ENCODE data around the gene FGF22.
A peak's percentile ranks its signal among the peaks of the same experiment; 100 is the strongest.
"Not testable (repeated sequence)": the region's sequence is repeated elsewhere in the genome, so short reads cannot be mapped to it uniquely, and the experiment has no call there.

Gene FGF22

DNA sequence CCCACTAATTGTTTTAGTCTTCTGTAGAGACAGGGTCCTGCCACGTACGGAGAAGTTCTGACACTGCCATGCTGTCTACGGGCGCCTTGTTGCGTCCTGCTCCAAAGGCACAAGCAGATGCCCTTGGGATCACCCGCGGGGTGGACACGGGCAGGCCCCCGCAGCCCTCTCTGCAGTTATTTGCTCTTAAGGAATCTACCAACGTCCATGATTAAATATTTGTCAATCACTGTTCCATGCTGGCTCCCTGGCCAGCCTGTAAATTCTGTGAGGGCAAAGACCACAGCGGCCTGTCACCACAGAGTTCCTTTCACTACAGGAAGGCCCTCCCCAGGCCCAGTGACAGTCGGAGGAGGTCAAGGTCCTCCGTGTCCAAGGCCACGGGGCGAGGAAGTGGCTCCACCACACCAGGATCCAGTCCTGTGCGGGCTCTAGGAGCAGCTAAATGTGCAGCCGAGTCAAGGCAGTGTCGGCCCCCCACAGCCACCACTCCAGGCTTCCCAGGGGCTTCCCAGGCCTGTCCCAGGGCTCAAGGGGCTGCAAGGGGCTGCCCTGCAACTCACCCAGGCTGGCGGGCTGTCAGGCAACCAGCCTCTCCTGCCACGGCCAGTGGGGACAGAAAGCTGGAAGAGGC lies 21.2 kb downstream of the FGF22 start:
- no peak for DNase-seq (ENCODE audit: low read depth)

DNA sequence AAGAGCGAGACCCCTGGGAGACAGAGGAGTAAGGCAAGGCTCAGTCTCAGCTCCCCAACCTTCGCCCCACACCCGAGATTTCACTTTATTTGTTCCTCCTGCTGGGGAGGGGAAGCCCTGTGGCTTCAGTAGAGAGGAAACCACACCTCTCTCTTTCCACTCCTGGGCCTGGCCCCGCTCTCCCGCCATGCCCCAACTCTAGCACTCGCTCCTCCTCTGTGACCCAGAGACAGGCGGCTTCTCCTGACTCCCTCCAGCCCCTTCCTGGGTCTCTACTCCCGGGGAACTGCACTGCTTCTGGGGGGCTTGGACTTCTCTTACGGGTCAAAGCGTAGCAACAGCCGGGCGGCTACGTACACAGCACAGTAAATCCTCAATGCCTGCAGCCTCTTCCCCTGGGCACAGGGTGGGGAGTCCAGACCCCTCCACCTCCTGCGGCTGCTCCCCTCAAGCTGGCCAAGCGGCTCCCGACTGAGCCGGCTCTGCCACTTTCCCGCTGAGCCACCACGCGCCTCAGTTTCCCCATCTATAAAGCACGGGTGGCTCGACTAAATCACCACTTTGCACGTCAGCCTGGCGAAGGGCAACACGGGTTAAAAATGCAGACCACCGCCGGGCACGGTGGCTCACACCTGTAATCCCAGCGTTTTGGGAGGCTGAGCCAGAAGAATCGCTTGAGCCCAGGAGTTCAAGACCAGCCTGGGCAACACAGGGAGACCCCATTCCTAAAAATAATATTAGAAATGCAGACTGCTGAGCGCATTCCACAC lies 21.9 kb downstream of the FGF22 start:
- DNase-seq (ENCODE audit: low read depth) = peak; percentile 53

DNA sequence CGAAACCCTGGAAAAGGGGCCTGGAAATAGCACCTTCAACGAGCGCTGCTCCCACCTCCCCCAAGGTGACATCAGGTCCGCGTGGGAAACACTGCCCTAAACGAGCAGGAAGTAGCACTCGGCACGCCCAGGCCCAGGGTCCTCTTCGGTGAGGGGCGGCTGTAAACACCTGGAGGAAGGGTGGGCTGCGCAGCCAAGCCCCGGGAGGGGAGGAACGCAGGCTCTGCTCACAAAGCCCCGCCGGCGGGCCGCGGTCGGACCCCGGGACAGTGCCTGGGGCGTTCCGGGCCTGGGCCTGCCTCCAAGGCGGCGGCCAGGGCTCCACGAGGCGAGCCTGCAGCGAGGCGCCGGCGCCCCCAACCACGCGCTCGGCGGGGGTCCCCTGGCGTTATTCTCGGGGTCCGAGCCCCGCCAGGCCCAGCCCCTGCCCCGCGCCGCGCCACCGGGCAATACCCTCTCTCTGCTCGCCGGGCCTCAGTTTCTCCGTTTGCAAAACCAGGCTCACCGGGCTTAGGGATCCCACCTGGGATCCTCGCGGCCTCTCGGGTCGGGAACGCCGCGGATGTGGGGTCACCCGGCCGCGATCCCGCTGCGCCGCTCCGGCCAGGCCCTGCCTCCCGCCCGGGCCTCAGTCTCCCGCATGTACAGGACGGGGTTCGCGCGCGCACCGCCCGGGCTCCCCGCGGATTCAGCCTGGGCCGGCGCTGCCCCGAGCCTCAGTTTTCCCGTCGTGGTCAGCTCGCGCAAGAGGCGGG lies 22.7 kb downstream of the FGF22 start:
- DNase-seq (ENCODE audit: low read depth) = peak; percentile 64

DNA sequence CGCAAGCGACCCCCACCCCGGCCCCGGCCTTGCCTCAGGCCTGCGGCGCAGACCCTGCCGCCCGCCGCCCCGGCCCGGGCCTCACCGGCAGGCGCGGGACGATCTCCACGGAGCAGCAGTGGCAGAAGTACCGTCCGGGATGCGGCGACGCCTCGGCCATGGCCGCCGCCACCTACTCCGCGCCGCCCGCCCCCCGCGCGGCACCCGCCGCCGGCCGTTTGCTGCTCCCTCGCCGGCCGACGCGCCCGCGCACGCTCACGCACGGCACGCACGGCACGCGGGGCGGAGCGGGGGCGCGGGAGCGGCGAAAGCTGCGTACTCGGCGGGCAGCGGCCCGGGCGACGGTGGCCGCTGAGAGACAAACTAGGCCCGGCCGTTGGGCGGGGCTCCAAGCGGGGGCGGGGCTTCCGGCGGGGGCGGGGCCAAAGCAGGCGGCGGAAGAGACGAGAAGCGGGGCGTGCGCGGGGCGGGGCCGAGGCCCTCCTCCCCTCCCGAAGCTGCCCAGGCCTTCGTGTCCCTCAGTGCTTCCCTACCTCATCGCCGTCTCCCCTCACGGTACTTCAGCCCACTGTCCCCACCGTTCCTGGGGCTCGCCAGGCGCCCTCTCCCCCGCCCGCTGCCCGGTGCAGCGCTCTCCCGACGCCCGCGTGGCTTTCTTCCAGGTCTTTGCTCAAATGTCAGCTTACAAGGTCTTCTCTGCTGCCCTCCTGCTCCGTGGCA lies 23.4 kb downstream of the FGF22 start, which contains the start of gene RNF126:
Gene RNF126, minus strand, starts transcription at position 253 of the 720 bp plus-strand sequence. Its CDS starts 93 bp downstream, at position 160.
- peak; percentile 94 for DNase-seq (ENCODE audit: low read depth)

DNA sequence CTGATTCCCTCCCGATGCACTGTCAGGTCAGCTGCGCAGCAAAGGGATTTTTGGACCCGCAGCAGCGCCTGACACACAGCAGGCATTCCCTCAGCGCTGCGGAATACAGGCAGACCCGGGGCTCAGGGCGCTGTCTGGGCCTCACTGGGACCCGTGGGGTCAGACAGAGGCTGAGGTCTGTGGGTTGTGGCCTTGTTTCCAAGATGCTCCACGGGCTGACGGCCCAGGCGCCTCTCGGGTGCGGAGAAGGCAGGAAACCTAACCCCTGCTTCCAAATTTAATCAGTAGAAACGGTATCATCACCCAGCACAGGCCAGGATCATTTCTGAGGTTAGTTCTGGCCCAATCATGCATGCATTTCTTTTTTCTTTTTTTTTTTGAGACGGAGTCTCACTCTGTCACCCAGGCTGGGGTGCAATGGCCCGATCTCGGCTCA lies 24.0 kb downstream of the FGF22 start:
- no peak for DNase-seq (ENCODE audit: low read depth)

DNA sequence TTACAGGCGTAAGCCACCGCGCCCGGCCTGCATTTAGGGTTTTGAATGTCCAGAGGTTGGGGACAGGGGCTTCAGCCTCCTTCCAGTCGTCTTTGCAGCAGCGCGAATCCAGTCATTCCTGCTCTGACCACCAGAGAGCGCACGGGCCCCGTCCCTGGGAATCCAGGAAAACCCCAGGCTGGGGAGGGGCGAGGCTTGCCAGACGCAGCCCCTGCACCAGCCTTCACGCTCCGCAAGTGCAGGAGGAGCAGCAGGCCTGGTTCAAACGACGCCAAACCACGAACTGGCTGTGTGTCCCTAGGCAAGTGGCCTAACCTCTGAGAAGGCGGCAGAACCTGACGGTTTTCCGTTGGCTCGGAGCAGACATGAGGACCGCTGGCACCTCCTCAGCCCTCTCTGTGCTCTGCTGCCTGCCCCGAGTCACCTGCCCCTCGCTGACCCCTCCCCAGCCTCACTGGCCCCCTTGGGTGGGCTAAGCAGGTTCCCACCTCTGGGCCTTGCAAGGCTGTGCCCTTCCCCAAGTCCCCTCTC lies 25.3 kb downstream of the FGF22 start:
- DNase-seq (ENCODE audit: low read depth) = peak; percentile 67

DNA sequence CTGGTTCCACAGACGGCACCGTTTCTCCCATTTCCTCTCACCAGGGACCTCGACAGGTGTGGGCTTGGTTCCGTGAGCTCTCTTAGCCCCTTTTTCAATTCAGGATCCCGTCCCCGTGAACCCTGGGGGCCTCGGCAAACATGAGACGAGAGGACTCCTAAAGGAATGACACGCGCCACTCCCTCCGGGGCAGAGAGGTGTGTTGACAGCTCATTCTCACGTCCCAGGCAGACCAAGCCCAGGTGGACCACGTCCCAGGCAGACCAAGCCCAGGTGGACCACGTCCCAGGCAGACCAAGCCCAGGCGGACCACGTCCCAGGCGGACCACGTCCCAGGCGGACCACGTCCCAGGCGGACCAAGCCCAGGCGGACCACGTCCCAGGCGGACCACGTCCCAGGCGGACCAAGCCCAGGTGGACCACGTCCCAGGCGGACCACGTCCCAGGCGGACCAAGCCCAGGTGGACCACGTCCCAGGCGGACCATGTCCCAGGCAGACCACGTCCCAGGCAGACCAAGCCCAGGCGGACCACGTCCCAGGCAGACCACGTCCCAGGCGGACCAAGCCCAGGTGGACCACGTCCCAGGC lies 27.4 kb downstream of the FGF22 start:
- not testable (repeated sequence) for DNase-seq (ENCODE audit: low read depth)

DNA sequence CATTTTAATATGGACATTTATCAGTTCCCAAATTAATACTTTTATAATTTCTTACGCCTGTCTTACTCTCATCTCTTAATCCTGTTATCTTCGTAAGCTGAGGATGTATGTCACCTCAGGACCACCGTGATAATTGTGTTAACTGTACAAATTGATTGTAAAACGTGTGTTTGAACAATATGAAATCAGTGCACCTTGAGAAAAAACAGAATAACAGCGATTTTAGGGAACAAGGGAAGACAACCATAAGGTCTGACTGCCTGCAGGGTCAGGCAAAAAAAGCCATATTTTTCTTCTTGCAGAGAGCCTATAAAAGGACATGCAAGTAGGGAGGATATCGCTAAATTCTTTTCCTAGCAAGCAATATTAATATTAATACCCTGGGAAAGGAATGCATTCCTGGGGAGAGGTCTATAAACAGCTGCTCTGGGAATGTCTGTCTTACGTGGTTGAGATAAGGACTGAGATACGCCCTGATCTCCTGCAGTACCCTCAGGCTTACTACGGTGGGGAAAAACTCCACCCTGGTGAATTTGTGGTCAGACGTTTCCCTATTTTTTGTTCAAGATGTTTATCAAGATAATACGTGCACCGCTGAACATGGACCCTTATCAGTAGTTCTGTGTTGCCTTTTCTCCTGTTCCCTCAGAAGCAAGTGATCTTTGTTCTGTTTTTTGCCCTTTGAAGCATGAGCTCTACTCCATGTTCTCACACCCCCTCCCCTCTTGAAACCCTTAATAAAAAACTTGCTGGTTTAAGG lies 29.2 kb downstream of the FGF22 start:
- not testable (repeated sequence) for DNase-seq (ENCODE audit: low read depth)

DNA sequence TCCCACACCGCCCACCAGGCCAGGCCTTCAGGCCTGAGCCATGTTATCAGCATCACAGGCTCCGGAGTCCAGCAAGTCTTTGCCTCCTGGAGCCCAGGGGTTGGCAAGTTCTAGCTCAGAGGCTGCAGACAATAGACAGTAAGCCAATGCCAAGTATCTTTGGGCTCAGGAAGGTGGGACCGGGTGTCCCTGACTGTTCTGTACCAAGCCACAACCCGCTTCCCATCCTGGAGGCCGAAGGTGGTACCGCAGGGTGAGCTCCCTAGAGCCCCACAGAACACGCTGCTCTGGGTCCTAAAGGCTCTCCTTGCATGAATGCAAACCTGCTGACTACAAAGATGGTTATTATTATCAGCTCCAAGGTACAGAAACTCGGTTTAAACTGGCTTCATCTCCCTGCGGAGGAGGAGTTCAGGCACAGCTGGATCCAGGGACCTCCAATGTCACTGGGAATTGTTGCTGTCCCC lies 31.0 kb downstream of the FGF22 start:
- no peak for DNase-seq (ENCODE audit: low read depth)

DNA sequence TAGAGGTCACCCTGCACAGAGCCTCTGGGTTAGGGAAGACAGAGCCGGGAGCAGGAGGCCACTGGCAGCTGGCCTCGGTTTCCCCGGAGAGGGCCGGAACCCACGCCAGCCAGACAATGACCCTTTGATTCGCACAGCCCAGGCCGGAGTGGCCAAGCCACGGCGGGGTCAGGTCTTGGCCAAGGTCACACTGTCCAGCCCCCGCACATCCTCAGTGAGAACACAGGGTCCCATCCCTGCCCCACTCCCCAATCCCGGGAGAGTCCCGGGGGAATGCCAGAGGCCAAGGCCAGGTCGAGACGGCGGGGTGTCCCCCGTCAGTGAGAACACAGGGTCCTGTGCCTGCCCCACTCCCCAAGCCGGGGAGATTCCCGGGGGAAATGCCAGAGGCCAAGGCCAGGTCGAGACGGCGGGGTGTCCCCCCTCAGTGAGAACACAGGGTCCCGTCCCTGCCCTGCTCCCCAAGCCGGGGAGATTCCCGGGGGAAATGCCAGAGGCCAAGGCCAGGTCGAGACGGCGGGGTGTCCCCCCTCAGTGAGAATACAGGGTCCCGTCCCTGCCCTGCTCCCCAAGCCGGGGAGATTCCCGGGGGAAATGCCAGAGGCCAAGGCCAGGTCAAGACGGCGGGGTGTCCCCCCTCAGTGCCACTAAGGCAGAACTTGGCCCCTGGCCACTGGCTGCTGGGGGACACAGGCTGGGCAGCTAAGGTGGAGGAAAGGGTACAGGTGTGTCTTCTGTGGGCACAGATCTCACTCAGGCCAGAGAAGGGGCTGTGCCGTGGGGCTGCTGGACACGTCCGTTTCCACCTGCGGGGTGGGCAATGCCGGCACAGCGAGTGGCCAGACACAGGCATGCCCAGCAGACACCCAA lies 34.8 kb downstream of the FGF22 start:
- no peak for DNase-seq (ENCODE audit: low read depth)

DNA sequence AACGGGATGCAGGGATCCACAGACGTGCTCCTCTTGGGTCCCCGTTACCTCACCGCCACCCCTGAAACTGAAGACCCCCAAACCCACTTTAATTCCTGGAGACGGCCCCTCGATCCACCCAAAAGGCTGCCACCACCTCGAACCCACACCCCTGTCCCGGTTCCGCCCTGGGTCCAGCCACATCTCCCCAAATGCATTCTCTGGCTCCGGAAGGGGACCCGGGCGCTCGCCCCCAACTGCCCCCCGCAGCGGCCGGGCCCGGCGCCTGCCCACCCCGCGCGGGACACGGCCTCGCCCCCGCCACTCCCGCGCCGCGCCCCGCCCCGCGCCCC lies 36.3 kb downstream of the FGF22 start:
- DNase-seq (ENCODE audit: low read depth) = no peak

DNA sequence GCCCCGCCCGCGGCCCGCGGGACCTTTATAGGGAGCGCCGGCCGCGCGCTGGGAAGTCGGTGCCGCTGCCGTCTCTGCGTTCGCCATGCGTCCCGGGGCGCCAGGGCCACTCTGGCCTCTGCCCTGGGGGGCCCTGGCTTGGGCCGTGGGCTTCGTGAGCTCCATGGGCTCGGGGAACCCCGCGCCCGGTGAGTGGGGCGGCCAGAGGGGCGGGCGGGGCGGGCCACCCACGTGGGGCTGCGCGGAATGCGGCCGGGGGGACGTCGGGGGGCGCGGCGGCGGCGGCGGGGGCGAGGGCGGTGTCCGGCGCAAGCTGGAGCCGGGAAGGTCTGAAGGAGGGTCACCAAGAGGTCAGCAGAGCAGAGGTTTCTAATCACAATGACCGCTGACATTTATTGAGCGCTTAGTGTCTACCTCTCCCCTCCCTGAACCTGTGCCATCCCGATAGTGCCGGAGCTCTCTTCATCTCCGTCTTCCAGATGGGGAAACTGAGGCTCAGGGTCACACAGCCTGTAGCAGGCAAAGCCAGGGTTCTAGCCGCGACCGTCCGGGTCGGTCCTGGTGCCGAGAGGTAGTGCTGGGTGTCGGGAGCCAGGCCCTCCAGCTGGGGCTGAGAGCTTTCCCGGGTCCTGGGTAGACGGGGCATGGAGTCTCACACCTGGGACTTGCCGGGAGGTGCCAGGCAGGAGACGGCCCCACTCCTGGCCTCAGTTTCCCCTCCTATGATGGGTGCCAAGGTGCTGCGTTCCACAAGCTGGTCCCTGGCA lies 36.8 kb downstream of the FGF22 start, which contains the start of gene FSTL3:
Gene FSTL3, plus strand, starts transcription at position 54 of the 767 bp plus-strand sequence. Its CDS starts 32 bp downstream, at position 86.
- no peak for DNase-seq (ENCODE audit: low read depth)

DNA sequence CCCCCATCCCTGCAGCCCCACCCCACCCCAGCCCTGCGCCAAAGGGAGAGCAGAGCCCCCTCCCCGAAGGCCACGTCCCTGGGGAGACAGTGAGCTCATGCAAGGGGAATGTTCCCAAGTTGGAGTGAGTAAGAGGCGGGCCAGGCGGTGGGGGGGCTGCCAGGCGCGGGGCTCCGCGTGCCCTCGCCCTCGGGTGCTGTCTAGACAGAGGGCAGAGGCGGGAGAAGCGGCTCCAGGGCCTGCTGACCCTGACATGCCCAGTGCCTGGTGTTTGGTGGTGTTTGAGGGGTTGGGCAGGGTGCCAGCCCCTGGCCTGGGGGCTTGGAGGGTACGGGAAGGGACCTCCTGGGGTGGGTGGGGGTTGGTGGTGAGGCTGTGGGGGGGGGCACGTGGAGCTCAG lies 37.5 kb downstream of the FGF22 start:
- DNase-seq (ENCODE audit: low read depth) = no peak

DNA sequence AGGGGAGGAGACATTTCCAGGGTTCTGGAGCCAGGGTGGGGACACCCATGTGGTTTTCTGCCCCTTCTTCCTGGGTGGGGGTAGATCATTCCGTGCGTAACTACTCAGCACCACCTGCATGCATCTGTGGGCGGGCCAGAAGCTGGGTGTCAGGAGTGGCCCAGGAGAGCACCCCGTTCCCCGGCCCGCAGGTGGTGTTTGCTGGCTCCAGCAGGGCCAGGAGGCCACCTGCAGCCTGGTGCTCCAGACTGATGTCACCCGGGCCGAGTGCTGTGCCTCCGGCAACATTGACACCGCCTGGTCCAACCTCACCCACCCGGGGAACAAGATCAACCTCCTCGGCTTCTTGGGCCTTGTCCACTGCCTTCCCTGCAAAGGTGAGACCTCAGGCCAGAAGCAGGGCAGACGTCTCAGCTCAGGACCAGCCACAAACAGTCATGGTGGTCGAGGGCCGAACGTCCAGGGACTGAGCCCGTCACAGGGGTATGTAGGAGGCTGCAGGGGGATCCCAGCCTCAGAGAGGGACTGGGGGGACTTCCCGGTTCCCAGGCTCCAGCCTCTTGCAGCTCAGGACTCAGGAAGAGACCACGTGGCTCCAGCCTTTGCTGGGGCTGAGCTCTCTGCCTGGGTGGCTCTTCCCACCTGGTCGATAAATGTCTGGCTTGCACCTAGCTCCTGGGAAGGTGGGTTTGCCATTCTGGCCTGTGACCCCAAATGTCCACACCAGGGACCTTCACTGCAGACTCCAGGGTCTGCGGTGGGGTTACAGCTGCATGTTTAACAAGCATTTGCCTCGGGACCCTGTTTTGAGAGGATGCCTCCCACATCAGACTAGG lies 38.1 kb downstream of the FGF22 start:
- DNase-seq (ENCODE audit: low read depth) = no peak

DNA sequence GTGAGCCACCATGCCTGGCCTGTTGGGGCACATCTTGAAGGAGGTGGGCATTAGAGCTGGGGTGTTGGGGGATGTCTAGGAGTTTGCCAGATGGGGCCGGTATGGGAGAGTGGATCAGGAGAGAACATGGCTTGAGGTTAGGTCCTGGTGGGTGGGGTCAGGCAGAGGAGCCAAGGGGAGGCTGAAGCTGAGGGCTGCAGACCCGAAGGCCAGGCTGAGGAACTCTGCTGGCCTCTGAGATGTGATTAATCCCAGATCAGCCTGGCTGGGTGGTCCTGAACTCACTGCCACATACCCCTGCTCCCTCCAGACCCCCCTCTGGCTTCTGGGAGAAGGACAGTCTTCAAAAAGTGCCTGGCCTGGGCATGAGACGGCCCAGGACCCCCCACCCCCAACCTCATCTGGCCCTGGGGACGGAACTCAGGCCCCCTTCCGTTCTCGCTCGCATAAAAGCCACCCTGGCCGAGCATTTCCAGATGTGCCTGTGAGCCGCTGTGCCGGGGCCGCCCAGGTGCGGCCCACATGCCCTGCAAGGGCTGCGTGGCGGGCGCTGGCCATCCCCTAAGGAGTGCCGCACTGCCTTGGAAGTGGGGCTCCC lies 39.2 kb downstream of the FGF22 start:
- DNase-seq (ENCODE audit: low read depth) = no peak

DNA sequence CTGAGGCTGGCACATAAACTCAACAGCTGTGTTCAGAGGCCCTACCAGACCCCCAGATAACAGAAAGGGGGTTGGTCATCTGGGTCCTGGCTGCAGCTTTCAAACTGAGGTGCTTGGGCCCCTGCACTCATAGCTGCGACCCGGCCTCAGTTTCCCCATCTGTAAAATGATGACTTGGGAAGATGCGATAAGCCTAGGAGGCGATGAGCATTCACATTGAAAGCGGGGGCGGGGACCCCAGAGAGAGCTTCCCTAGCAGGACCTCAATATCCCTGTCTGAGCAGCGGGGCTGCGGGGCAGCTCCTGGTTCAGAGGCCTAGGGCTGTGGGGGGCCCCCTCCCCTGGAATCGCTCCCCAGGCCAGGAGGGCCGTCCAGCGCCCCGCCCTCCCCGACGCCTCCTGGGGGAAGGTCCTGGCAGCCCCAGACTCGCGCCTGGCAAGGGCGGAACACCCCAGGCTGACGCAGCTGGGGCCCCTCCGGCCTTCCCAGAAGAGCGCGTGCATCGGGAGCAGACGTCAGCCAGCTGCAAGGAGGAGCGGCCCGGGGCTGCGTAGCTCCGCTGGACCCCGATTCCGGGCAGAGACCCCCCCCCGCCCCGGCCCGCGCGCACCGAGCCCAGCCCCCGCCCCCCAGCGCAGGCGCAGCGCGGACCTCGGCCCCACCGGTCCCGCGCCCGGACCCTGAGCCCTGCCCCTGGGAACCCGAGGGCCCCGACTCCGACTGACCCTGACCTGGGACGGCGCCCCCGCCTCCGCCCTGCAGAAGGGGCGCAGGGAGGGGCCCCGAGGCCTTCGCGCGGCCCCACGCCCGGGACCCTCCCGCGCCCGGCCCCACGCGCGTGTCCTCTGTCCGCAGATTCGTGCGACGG lies 40.0 kb downstream of the FGF22 start:
- DNase-seq (ENCODE audit: low read depth) = no peak

All from activated gamma-delta T cell treated with anti-CD3 and anti-CD28 coated beads, Interleukin-2, amount 50 U/mL, for 16 hours (primary cell).